GM12801 (cell line): ENCODE data around the gene PPM1B.

Experiments used
- TF ChIP-seq, protein P1 (sequence below): IDR thresholded peaks from one replicate; pipeline ENCODE4 v1.5.1; 2011; ENCODE audit warnings: control low read depth; ENCODE audit not compliant: insufficient read length; ENCODE audit errors: extremely low read depth

PPM1B gene

GRCh38 chr2:44269831-44270230, 101.2 kb downstream of the PPM1B start:
- TF ChIP-seq, protein P1, sequence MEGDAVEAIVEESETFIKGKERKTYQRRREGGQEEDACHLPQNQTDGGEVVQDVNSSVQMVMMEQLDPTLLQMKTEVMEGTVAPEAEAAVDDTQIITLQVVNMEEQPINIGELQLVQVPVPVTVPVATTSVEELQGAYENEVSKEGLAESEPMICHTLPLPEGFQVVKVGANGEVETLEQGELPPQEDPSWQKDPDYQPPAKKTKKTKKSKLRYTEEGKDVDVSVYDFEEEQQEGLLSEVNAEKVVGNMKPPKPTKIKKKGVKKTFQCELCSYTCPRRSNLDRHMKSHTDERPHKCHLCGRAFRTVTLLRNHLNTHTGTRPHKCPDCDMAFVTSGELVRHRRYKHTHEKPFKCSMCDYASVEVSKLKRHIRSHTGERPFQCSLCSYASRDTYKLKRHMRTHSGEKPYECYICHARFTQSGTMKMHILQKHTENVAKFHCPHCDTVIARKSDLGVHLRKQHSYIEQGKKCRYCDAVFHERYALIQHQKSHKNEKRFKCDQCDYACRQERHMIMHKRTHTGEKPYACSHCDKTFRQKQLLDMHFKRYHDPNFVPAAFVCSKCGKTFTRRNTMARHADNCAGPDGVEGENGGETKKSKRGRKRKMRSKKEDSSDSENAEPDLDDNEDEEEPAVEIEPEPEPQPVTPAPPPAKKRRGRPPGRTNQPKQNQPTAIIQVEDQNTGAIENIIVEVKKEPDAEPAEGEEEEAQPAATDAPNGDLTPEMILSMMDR: no peak

DNA sequence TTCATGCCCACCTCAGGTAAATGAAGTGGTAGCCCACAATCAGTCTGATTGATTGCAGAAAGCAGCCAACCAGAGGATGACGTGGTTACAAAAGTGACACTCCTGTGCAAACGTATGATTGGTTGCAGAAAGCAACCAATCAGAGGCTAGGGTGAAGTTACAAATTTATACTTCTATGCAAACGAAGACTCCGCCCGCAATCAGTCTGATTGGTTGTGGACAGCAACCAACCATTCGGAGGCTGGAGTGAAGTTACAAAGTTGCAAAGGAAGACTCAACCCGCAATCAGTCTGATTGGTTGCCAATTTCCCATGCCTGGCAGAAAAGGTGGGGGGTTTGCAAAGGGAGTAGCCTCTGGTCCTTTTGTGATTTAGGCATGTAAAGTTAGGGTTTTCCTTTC, 102.6 kb downstream of the PPM1B start:
- TF ChIP-seq, protein P1: no peak

GRCh38 chr2:44273076-44273475, 104.4 kb downstream of the PPM1B start:
- TF ChIP-seq, protein P1: no peak

DNA sequence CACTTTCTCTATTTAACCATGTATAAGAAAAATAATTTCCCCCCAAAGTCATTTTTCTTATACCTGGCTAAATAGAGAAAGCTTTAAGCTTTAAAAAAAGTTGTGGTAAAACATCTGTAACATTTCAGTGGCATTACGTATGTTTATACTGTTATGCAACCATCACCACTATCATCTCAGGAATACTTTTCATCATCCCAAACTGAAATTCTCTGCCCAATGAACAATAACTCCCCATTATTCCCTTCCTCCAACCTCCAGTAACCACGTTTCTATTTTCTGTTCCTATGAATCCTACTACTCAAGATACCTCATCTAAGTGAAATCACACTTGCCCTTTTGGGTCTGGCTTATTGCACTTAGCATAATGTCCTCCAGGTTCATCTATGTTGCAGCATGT, 104.9 kb downstream of the PPM1B start:
- TF ChIP-seq, protein P1: no peak

GRCh38 chr2:44275927-44276303, 107.2 kb downstream of the PPM1B start:
- TF ChIP-seq, protein P1: no peak

DNA sequence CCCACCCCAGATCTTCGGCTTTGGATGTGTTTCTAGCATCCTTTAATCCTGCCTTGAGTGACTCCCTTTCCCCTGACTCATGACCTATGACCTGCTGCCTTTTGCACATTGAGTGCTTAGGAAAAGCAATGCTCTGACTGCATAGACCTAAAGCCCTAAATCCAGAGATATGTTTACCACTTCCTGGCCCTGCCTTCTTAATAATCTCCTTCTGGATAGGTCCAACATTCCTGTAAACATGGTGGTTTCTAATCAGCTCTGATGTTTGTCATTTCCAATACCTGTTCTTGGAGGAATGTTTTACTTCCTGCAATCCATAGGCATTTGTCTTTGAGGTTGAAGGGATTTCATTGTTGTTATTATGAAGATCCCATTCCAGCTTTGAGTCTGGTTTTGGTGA, 108.9 kb downstream of the PPM1B start:
- TF ChIP-seq, protein P1: no peak

- TF ChIP-seq, protein P1: no peak
Observed at GRCh38 chr2:44280869-44281268, 112.2 kb downstream of the PPM1B start.
